GM12864 (cell line): Measurements from ENCODE around the gene GNA15.

ENCODE experiments used
- DNase-seq: peaks from one replicate; pipeline ENCODE4 v3.0.0-alpha.2; 2011; ENCODE audit warnings: low read depth
- H3K4me3 ChIP-seq: 2 replicates; pipeline ENCODE4 v1.5.1; 2011; ENCODE audit warnings: mild to moderate bottlenecking, low read depth, low read length, control low read depth
- TF ChIP-seq, protein P1 (sequence below): IDR thresholded peaks from 2 replicates; pipeline ENCODE4 v1.5.1; 2011; ENCODE audit warnings: low read depth, mild to moderate bottlenecking, moderate library complexity, low read length, control low read depth, inconsistent platforms; ENCODE audit errors: missing control alignments

GNA15 gene

DNA sequence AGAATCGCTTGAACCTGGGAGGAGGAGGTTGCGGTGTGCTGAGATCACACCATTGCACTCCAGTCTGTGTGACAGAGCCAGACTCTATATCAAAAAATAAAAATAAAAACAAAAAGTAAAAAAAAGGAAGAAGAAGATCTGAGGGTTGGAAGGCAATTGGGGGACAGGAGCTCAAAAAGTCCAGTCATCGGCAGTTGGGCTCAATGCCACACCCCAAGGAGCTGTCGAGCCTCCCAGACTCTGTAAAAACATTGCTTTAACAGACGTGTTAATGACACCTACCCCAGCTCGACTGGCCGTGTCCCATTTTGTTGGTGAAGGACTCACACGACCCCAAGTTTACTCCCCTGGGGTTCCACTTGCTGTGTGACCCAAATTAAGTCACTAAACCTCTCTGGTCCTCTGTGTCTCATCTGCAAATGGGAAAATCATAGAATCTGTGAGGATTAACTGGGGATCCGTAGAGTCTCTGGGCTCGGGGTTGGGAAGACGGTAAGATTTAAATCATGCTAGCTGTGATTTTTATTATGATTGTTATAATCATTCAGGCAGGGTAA lies 7.0 kb downstream of the GNA15 start:
- no peak for DNase-seq
- TF ChIP-seq, protein P1, sequence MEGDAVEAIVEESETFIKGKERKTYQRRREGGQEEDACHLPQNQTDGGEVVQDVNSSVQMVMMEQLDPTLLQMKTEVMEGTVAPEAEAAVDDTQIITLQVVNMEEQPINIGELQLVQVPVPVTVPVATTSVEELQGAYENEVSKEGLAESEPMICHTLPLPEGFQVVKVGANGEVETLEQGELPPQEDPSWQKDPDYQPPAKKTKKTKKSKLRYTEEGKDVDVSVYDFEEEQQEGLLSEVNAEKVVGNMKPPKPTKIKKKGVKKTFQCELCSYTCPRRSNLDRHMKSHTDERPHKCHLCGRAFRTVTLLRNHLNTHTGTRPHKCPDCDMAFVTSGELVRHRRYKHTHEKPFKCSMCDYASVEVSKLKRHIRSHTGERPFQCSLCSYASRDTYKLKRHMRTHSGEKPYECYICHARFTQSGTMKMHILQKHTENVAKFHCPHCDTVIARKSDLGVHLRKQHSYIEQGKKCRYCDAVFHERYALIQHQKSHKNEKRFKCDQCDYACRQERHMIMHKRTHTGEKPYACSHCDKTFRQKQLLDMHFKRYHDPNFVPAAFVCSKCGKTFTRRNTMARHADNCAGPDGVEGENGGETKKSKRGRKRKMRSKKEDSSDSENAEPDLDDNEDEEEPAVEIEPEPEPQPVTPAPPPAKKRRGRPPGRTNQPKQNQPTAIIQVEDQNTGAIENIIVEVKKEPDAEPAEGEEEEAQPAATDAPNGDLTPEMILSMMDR: no peak
- no peak overlapping the region for H3K4me3 ChIP-seq

DNA sequence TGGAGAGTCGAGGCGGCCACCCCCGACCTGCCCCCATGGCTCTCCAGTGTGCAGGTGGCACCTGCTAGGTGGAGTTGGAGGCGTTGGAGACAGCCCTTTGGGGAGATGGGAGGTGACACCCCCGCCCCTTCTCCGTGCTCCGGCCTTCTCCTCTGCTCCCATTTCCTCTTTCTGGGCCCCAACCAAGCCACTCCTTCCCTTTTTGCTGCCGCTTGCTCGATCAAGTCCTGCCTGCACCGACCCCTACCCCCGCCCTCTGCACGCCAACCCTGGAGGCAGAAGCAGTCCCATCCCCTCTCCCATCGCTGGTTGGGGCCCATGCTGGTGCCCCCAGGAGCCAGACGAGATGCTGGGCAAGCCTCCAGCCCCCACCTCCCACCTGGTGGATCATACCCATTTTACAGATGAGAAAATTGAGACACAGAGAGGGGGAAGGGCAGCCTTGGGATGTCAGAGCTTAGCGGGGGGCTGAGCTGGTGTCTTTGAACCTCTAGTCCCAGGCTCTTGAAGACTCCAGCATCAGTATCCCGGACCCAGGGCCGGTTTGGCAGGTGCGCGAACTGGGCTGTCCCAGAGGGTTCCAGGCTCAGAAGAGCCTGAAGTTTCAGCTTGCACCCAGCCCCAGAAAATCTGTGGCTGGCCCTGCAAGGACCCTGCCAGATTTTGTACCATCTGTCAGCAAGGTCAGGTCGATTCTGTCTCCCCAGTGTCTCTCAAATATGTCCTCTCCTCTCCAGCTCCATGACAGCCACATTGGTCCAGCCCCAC lies 10.3 kb downstream of the GNA15 start:
- no peak overlapping the region for H3K4me3 ChIP-seq
- TF ChIP-seq, protein P1: no peak
- no peak for DNase-seq

DNA sequence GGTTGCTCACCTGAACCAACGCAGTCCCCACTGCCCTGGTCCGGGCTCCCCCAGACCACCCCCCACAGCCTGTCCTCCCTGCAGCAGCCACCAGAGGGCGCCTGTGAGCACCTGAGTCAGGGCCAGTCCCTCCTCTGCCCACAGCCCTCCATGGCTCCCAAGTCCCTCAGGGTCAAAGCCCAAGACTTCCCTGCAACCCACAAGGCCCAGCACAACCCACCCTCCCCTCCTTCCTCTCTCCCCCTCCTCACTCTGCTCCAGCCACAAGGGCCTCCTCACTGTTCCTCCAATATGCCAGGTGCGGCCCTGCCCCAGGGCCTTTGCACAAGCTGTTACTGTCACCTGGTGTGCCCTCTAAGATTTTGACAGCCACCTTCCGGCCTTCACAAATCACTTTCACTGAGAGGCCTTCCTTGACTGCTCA lies 10.9 kb downstream of the GNA15 start:
- no peak overlapping the region for H3K4me3 ChIP-seq
- DNase-seq: no peak
- TF ChIP-seq, protein P1: peak; percentile 95

GRCh38 chr19:3148503-3148902 lies 12.7 kb downstream of the GNA15 start:
- TF ChIP-seq, protein P1: no peak
- H3K4me3 ChIP-seq: no peak overlapping the region
- no peak for DNase-seq

GRCh38 chr19:3149089-3149488 lies 13.3 kb downstream of the GNA15 start:
- TF ChIP-seq, protein P1: no peak
- no peak overlapping the region for H3K4me3 ChIP-seq

DNA sequence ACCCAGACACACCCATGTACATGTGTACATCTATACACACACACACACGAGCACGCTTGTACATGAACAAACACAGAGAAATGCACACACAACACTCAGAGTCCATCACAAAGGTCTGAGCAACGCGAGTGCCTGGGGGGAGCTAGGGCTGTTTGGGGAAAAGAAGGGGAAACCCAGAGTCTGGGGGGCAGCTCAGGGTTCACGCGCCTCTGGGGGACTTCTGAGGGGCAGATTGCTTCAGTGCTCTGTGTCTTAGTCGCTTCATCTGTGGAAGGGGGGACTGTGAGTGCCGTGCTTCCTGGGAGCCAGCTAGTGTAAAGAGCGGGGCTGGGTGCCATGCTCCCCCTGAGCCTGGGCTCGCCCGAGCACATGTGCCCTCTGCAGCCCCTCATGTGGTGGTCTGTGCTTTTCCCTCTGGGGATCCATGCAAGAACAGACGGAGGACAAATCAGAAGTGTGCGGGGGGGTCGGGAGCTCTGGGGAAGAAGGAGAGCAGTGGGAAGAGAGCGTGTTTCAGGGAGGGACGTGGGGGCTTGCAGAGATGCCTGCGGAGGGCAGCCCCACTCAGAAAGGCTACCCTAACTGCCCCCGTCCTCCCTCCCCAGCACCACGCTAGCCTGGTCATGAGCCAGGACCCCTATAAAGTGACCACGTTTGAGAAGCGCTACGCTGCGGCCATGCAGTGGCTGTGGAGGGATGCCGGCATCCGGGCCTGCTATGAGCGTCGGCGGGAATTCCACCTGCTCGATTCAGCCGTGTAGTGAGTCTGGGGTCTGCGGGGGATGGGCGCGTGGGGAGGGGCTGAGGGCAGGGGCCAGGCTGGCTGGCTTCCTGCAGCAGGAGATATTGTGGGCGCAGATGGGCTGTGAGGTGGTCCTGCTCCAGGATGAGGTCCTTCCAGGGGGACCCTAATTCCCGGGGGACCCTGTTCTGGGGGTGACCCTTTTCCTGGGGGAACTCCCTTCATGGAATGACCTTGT lies 14.0 kb downstream of the GNA15 start:
- H3K4me3 ChIP-seq: no peak overlapping the region
- TF ChIP-seq, protein P1: no peak
- no peak for DNase-seq

More at GRCh38 chr19:3149089-3149488, 13.3 kb downstream of the GNA15 start:
- DNase-seq: no peak
